NCI-H2196 treated with DMSO at 0.1 percent for 48 hours (cell line): ENCODE measurements around the gene CEP57.
A peak's percentile ranks its signal among the peaks of the same experiment; 100 is the strongest.

ENCODE experiments used
- DNase-seq: peaks from one replicate; lab custom pipeline; 2025; ENCODE audit not compliant: unreplicated experiment; lab: John Stamatoyannopoulos, UW

The CEP57 gene

DNA sequence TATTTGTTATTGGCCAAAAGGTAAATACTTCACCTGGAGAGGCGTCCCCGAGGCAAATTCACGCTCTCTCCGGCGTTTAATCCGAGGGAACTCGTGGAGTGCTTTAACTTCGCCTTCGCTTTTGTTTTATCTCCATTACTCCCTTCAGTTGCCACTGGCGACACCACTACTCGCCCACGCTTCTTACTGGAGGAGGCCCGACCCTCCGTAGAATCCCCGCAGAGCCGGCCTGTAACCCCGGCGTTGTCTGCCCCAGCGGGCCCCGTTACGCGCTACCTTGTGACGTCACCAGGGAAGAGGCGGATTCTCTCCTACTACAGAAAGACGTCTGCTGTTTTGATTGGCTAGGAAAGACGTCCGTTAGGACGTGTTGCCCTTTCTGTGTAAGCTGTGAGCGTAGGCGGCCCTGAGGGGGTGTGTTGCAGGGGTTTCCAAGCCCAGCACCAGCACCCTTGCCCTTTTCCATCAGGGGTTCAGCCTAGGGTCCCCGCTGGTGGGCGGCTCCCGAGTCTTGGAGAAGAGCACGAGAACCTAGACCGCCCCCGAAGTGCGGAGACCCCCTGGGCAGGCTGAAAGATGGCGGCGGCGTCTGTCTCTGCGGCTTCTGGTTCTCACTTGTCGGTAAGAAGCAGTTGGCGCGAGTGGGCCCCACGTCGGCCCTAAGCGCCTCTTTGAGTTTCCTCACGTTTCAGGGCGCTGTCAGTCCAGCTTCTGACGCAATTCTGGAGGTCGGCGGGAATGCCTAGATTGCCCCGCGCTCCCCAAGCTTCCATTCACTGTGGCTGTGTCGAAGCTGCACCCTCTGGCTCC, at the start of gene CEP57:
Gene CEP57, plus strand, starts transcription at position 376 of the 810 bp plus-strand sequence. Its CDS starts 201 bp downstream, at position 577.
- DNase-seq = peak; percentile 92

DNA sequence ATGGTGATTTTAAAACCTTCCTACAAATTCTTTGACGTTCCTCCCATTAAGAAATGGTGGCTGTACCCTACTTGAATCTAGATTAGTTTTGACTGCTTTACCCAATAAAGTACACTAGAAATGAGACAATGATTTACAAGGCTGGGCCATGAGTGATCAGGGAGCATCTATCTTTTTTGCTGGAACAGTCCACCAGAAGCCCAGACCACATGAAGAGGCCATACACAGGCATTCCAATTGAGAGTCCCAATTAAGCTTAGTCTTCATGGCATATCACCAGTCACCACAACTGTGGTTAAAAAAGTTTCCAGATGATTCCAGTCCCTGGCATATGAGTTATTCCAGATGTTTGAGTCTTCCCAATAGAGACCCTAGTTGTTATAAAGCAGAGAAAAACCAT, 40.2 kb upstream of the CEP57 start:
- DNase-seq = no peak

DNA sequence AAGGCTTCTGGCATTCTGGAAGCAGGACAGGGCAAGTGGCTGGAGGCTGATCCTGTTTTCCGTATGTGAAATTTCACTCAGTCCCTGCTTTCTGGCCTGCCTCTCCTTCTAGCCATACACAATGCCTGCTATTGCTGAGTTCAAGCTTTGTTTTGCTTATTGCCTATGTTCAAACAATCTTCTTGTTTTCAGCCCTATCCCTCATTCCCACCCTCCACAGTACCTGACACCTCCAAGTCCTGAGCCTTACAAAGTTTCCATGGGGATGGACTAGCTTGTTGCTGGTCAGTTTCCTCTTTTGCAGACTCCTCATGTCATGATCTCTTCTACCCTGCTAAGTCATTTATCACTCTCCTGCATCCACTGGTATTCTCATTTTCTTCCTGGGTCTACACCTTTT, 38.8 kb upstream of the CEP57 start:
- no peak for DNase-seq

DNA sequence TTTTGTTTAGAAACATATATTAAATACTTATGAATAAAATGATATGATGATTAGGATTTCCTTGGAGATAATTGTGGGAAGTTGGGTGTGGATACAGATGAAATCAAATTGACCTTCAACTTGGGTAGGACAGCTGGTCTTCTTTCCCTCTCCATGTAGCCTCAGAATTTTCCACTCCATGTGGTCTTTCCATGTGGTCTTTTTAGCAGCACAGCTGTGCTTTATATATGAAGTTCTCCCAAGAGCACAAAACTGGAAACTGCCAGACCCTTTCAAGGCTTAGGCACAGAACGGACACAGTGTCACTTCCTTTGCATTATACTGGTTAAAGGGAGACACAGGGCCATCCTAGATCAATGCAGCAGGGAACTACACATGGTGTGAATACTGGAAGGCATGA, 29.4 kb upstream of the CEP57 start:
- DNase-seq = no peak

DNA sequence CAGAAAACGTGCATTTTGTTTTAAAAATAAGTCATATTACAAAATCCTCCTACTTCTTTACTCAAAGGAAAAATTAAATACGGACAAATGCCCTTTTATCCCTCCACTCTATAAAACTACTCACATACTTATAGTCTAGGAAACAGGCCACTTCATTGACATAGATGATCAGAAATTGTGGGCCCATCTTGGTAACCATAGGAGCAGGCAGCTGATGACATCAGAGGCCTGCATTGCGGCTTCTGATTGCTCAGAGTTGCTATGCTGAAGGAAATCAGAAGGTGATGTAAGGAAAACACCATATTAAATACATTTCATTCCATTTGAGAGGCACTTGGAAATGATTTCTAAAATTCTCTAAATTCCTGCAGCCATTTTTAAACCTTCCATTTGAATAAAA, 27.8 kb upstream of the CEP57 start:
- DNase-seq = no peak

DNA sequence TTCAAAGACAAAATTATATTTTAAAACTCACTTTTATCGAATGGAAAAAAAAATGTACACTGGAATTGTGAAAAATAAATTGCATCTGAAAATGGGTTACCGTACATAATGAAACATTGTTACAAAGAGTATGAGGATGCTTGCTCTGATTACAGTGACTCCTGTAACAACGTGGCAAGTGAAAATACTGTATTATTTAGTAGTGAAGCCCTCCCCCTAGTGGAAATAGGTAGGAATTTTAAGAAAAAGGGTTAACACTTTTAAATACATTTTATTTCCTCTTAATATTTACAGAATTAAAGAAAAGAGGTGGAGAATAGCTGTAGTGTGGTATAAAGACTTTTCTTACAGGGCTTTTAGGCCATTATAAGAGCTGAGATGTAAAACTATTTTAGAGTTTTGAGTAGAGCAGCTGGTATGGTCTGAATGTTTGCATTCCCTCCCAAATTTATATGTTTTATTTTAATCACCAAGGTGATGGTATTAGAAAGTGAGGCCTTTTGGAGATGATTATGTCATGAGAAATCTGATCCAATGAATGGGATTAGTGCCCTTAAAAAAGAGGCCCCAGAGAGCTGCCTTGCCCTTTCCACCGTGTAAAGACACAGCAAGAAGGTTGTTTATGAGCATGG, 25.9 kb upstream of the CEP57 start:
- peak; percentile 16 for DNase-seq

DNA sequence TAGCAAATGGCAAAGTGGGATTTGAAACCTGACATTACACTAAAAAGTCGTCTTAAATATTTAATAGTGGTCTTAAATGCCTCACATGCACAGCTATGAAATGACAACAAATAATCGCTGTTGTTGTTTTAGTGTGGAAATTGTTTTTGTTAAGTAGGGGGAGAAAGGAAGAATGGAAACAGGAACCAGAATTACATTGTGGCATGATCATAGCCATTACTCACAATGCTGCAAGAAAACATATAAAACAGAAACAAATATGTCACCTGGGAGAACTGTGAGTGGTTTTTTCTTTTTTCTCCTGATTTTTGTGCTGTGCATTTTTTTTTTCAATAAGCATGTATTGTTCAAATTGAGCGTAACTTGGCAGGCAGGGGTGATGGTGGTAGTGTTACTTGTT, 23.6 kb upstream of the CEP57 start:
- DNase-seq = no peak

DNA sequence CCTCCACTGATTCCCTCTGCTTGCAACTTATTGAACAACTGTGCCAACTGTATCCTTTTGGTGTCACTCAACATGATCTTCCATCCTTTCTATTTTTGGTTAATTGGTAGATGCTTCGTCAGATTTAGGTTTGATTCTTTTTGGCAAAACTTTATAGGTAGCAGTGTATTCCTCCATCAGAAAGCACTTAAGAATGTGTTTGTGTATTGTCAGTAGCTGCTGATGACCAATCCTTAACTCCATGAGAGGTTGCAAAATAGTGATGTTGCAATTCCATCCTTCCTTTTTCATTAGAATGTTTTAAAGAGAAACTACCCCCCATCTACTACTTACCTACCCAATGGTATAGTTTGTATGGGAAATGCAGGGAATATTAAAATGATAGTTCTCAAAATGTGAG, 22.8 kb upstream of the CEP57 start:
- DNase-seq = no peak

DNA sequence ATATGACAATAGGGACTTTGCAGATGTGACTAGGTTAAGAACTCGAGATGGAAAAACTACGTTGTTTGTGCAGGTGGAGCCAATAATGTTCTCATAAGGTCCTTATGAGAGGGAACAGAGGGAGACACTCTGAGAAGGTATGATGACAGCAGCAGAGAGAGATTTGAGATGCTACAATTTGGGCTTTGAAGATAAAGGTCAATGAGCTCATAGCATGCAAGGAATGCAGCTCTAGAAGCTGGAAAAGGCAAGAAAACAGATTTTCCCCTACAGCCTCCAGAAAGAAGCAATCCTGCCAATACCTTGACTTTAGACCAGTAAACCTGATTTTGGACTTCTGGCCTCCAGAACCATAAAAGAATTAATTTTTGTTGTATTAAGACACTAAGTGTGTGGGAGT, 21.8 kb upstream of the CEP57 start:
- DNase-seq = no peak

DNA sequence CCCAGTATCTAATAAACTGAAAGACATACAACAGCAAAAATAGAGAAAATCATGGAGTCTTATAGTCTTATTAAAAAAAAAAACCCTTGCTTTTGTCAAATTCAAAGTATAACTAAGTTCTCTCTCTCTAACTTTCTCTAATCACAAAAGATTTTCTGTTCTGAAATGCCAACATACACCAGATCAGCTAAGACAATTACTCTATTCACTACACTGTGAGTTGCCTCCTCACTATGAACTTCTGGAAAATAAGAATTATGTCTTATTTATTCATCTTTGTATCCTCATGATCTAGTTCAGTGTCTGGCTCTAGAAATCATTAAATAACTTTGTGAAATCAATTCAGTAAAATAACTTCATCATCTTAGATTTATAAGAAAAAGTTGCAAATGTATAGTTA, 13.4 kb upstream of the CEP57 start:
- no peak for DNase-seq

DNA sequence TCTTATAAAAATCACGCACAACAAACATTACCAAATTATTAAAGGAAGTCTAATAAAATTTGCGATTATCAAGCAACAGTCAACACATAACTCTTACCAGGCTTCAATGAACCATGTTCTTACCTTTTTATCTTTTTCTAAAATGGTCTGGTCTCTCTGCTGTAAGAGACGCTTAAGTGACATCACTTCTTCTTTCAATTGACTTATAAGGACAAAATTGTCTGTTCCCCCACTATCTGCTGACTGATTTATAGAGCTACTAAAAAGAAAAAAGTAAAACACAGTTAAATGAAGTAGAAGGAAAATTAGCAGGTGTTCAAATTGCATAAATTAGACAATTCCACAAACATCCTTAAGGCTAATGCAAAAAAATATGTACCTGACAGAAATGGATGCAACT, 11.6 kb upstream of the CEP57 start:
- no peak for DNase-seq

DNA sequence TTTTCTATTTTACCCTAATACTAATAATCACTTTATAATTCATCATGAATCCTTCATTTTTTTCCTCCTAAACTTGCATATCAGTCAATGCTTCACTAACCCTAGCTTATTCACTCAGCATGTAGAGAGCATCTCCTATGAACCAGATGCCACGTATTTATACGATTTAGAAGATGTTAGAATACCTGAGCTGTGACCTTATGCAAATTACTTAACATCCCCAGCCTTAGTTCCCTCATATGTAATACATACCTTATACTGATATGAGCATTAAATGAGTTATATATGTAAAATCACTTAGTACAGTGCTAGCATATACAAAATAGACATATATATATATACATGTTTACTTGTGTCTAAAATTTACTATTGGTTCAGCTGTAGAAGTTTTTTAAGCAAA, 9.8 kb upstream of the CEP57 start:
- no peak for DNase-seq

DNA sequence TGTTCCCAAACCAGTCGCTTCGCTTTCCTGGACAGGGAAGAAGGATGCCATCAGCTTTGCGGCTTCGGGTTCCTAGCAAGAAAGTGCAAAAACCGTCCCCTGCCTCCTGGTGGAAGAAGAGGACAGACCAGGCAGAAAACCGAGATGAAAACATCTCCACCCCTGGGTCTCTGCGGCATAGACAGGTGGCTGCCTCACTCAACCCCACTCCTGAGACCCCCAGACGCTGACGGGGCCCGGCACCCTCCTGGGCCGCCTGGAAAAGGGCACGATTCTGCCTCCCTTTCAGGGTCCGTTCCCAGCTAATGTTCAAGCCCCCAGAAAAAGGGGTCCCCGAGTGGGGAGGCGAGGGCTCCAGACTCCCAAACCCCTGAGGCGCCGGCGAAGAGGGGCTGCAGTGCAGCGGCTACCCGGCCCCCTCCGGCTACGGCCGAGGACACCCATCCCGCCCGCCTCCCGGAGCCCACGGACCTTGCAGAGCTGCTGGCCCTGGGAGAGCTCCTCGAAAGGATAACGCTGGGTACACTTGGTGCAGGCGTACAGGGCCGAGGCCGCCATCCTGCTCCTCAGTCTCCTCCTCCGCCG, 1.3 kb upstream of the CEP57 start:
- peak; percentile 1 for DNase-seq

DNA sequence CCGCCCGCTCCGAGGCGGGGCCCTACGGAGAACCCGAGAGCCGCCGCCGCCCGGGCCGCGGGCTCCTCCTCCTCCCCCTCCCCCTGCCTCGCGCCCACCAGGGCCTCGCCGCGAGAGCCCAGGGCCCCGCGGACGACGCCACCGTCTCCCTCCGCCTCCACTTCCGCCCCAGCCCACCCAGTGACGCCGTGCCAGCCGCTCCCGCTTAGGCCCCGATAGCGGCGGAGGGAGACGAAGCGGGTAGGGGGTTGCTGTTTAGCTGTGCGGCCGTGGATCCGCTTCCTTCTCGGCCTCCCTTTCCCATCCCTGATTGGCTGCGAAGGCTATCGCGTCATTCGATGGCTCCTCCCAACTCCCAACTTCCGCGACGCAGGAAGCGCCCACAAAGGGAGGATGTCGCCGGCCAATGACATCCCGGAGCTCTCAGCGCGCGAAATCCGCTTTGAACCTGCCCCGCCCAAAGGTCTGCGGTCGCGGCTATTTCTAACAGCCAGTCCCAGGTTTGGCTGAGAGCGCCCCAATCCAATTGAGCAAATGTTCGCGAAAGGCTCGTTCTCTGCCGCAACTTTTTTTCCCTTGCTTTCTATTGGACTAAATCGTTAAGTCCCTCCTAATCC, 684 bp upstream of the CEP57 start, which contains the start of gene FAM76B:
Gene FAM76B, minus strand, starts transcription at position 277 of the 617 bp plus-strand sequence. CDS start 304 bp downstream, outside the sequence.
- peak; percentile 97 for DNase-seq

DNA sequence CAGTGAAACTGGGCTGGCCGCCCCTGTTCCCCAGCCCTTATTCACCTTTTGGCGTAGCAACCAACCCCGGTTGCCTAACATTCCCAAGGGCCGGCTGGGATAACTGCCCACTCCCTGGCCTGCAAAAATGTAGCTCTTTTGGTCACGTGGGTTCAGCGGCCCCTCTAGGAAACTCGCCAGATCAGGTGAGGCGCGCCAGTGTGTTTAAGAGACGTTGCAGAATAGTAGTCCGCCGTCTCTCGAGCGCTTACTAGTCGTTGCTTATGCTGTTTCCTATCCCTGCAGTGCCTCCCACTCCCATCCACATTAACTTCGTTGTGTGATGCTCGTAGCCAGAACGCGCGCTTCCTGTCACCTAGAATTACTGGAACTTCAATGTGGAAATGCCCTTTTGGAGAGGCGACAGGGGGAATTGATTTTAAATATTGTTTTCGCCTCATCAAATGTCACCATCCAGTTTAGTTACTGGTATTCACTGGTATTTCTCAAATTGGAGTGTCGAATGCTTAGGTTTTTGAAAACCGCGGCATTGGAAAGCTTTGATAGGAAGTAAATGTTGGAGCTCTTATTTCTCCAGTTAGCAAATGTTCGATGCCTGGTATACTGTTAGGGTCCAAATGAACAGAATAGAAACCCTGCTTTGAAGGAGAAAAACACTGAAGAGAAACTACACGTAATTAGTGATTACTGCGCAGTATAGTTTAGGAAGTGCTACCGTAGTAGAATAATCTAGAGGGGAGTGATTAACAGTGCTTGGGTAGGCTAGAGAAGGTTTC, 823 bp downstream of the CEP57 start:
- DNase-seq = peak; percentile 45

DNA sequence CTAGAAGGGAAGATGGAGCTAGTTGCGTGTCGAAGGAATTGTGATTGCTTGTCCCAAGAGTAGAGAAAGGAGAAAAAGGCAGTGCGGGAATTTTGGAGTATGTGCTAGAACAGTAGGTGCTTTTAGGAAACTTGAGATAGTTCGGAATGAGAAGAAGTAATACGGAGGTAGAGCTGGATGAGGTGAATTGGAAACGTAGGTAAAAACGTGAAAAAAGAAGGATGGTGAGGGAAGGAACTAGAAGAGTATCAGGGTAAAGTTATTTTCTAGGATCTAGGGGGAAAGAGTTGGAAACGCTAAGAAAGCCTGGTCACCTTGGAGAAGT, 1.4 kb downstream of the CEP57 start:
- no peak for DNase-seq

DNA sequence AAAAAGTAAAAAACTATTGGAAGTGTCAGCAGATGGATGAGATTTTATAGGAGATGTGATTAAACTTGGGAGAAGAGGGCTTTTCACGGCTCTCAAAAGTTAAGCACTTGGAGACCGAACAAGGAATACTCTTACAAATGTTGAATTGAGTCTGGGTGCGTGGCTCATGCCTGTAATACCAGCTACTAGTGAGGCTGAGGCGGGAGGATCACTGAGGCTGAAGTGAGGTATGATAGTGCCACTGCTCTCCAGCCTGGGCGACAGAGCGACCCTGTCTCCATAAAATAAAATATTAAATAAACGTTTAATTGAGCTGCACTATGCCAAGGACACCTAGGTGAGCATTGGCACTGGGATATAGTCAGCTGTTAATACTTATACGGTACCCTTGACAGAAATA, 1.9 kb downstream of the CEP57 start:
- DNase-seq = no peak

DNA sequence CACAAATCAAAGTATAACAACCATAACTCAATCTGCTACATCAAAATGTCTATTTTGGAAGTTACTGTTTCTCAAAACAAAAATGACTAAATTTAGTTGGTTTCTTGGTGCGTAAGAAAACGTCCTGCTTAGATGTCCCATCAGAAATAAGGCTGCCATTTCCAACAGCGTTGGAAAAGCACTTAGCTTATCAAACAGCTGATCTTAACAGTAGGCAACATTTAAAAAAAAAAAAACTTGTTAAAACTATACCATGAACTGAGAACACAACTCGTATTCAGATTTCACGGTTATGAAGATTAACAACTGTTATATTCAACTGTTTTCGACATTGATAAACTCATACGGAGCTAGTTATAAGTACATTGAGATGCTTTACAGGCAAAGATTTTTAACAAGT, 2.4 kb downstream of the CEP57 start:
- no peak for DNase-seq

DNA sequence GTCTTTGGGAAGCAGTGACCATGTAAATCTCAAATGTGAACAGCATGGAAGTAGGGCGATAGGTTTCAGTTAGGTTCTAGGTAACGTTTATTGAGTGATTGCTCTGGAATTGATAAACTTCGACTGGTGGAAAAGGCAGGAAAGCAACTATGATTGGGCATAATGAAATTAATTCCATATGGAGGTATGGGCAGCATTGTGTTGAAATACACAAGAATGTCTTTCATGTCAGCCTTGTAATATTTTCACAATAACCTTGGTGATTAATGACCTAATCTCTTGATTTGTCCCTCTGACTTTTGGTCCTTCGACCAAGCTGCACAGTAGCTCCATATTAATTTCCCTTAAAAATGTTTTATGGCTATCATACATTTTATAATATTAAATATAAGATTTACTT, 2.8 kb downstream of the CEP57 start:
- no peak for DNase-seq

DNA sequence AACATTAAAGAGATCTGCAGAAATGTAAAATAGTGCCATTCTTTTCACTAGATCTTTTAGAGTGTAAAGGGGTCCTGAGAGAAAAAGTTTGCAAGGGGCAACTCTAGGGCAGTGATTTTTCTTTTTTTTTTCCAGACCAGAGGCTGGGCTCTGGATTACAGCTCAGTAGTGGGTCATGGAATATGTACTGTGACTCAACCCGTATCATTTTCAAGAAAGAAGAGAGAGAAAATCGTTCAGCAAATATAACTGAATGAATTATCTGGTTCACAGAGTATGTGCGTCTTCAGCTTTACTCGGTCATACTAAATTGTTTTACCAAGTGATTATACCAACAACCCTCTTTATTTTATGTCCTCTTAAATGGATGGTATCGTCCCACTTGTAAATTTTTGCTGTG, 3.8 kb downstream of the CEP57 start:
- no peak for DNase-seq

DNA sequence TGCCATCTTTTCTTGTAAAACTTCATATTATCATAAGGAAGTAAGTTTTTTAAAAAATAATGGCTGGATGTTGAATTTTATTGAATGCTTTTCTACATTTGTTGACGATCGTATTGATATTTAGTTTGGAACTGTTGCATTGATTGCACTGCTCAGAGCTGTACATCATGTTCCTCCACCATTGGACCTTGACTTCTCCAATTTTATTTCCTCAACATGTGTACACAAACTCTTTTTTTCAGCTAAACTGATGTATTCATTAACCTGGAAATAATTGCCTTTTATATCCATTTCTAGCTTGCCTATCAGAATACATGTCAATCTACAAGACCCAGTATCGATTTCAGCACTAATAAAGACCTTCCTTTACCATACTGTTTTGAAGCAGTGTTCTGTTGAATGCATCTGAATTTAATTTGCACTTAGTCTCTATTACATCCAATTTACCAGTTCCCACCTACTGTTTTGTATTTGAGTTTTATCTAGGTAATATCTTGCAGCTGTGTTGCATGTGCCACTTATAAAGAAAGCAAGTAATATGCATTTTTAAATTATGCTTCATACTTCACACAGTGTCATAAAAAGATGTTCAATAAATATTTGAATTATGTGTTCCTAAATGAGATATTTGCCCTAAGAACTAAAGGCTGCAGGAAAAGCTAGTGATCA, 5.5 kb downstream of the CEP57 start:
- DNase-seq = no peak
